Measurements from ENCODE around the gene ELP5. TPM values are rescaled to one million over a fixed set of nuclear protein-coding genes. Genes with fewer than 3 reads are reported as not detected.
A peak's percentile ranks its signal among the peaks of the same experiment; 100 is the strongest.

The ELP5 gene
- total RNA-seq, 2 donors from 2014 or later: 62.1 to 89.5 TPM

DNA sequence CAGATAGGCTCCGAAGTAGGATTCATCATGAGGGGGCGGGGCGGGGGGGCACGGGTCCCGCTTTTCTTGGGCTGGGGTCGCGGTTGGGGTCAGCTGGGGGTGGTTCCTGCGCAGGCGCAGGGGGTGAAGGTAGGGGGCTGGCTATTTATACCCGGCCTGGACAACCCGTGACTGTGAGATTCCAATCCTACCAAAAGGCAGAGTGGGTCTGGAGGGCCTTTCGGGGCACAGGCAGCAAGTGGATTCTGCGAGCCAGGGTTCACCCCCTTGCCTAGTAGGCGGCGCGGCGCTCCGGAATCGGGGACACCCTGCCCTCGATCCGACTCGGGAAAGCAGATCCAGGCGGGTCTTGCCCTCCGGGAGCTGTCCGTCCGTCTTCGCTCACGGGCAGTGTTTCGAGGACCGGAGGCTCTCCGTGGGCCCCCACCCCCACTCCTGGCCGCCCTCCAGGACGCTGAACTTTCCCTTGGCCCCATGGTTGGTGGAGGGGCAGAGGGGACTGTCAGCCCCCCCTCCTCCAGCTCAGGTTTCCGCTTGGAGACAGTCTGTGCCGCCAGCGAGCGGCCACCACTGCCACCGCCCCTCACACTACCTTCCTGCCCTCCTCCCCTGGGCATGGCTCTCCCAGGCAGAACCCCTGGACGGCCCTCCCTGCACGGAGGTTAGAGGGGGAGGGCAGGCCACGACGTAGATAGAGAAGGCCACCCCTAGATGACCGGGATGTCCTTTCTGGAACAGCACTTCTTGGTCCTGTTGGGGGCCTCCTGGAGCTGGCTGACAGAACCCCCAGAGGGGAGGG is 30.1 kb downstream of the ELP5 start:
- DNase-seq (no peak), ATAC-seq (replicated peaks in 1 of 2) (no peak)
- H3K36me3 Mint-ChIP-seq (ENCODE audit: insufficient read depth in 2 of 2): no peaks in the 10 kb centered on the region

GRCh38 chr17:7282752-7283321 is 30.8 kb downstream of the ELP5 start:
- DNase-seq: no peak
- Mint-ChIP-seq H3K27me3 (ENCODE audit: low read depth) (peaks cover 32% of the 10 kb centered on the region), H3K4me3 (peak overlapping the region; percentile 40 to 86), H3K27ac (no peak overlapping the region), H3K9me3 (no peaks in the 10 kb centered on the region), H3K36me3 (ENCODE audit: insufficient read depth in 2 of 2) (no peaks in the 10 kb centered on the region), H3K4me1 (ENCODE audit: low read depth) (peaks cover 26% of the 10 kb centered on the region)
- no peak for ATAC-seq (replicated peaks in 1 of 2)

More for the DNA sequence above, 30.1 kb downstream of the ELP5 start:
- Mint-ChIP-seq H3K4me1 (ENCODE audit: low read depth) (peaks cover 26% of the 10 kb centered on the region), H3K9me3 (no peaks in the 10 kb centered on the region), H3K27ac (no peak overlapping the region), H3K4me3 (peak overlapping the region; percentile 86 to 91), H3K27me3 (ENCODE audit: low read depth) (peaks cover 32% of the 10 kb centered on the region)

DNA sequence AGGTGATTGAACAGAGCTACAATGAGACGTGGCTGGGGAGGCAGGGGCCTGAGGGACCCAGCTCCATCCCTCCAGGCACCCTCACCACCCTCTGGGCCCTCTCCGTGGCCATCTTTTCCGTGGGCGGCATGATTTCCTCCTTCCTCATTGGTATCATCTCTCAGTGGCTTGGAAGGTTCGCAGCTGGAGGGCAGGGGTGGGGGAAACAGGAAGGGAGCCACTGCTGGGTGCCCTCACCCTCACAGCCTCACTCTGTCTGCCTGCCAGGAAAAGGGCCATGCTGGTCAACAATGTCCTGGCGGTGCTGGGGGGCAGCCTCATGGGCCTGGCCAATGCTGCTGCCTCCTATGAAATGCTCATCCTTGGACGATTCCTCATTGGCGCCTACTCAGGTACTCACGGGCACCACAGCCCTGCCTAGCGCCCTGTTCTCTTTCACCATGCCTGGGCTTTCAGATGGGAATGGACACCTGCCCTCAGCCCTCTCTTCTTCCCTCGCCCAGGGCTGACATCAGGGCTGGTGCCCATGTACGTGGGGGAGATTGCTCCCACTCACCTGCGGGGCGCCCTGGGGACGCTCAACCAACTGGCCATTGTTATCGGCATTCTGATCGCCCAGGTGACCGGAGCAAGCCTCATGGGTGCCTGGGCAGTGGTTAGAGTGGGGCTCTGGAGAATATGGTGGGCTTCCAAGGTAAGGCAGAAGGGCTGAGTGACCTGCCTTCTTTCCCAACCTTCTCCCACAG is 31.6 kb downstream of the ELP5 start:
- DNase-seq (no peak), ATAC-seq (replicated peaks in 1 of 2) (no peak)
- peaks cover 26% of the 10 kb centered on the region for H3K4me1 Mint-ChIP-seq (ENCODE audit: low read depth)
- no peaks in the 10 kb centered on the region for H3K36me3 Mint-ChIP-seq (ENCODE audit: insufficient read depth in 2 of 2)
- H3K27me3 Mint-ChIP-seq (ENCODE audit: low read depth): peaks cover 32% of the 10 kb centered on the region
- no peak overlapping the region for H3K4me3 Mint-ChIP-seq
- H3K27ac Mint-ChIP-seq: no peak overlapping the region
- H3K9me3 Mint-ChIP-seq: no peaks in the 10 kb centered on the region

- Mint-ChIP-seq H3K27me3 (ENCODE audit: low read depth) (peaks cover 30% of the 10 kb centered on the region), H3K27ac (no peak overlapping the region), H3K36me3 (ENCODE audit: insufficient read depth in 2 of 2) (no peaks in the 10 kb centered on the region), H3K4me3 (no peak overlapping the region), H3K9me3 (no peaks in the 10 kb centered on the region), H3K4me1 (ENCODE audit: low read depth) (peaks cover 26% of the 10 kb centered on the region)
- no peak for ATAC-seq (replicated peaks in 1 of 2)
- no peak for DNase-seq
These were observed 32.9 kb downstream of the ELP5 start for GRCh38 chr17:7284911-7285310.

- Mint-ChIP-seq H3K4me3 (no peak overlapping the region), H3K27me3 (ENCODE audit: low read depth) (peaks cover 22% of the 10 kb centered on the region), H3K27ac (no peak overlapping the region), H3K4me1 (ENCODE audit: low read depth) (peaks cover 19% of the 10 kb centered on the region), H3K9me3 (no peaks in the 10 kb centered on the region), H3K36me3 (ENCODE audit: insufficient read depth in 2 of 2) (no peaks in the 10 kb centered on the region)
- no peak for DNase-seq
- no peak for ATAC-seq (replicated peaks in 1 of 2)
These were observed 33.7 kb downstream of the ELP5 start for GRCh38 chr17:7285679-7286078.

DNA sequence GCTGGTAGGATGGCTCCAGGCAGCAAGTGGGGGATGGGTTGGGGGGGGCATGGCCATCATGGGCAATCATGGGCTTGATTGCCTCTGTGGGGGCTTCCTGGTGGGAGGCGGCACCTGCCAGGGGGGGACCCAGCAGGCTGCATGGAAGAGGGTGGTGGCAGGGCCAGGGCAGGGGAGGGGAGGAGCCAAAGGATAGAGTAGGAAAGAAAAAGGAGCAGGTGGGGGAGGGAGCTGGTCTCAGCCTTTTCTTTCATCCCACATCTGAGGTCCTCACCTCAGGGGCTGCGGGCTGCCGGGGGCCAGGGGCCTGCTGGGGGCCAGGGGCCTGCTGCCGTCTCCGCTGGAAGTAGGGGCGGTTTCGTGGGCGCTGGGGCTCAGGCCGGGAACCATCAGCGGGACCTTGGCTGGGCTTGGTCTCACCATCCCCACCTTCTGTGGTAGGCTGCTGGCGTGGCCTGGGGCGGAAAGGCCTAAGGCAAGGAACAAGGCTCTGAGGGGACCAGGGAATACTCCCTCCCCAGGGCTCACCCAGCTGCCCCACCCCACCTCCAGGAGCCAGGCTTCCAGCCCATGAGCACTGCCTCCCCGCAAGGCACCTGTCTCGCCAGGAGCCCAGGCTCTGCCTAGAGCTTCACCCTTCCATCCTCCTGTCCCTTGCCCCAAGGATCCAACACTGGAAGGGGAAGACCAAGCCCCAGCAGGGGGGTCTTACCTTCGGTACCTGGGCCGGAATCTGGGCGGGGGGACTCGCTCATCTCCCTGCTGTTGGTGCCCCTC is 37.4 kb downstream of the ELP5 start:
- peaks cover 9% of the 10 kb centered on the region for H3K27me3 Mint-ChIP-seq (ENCODE audit: low read depth)
- no peaks in the 10 kb centered on the region for H3K9me3 Mint-ChIP-seq
- no peak overlapping the region for H3K4me3 Mint-ChIP-seq
- no peak for DNase-seq
- ATAC-seq (replicated peaks in 1 of 2): no peak
- H3K4me1 Mint-ChIP-seq (ENCODE audit: low read depth): no peaks in the 10 kb centered on the region
- H3K27ac Mint-ChIP-seq: no peak overlapping the region
- H3K36me3 Mint-ChIP-seq (ENCODE audit: insufficient read depth in 2 of 2): no peaks in the 10 kb centered on the region

DNA sequence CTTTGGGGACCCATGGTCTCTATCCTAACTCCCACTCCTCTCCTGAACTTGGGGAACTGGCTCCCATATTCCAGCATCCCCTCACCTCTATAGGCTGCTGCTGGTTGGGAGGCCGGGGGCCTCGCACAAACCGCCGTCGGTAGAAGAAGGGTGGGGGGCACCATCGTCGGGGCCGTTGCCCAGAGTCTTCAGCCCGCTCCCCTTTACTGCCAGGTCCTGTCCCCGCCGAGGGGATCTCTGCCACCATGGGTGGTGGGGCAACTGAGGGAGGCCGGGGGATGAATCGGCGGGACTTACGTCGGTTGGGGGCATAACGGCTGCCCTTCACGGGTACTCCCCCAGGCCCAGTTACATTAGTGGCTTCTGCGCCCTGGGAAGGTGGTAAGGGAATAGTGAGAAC is 38.2 kb downstream of the ELP5 start:
- Mint-ChIP-seq H3K9me3 (no peaks in the 10 kb centered on the region), H3K27me3 (ENCODE audit: low read depth) (peaks cover 13% of the 10 kb centered on the region), H3K36me3 (ENCODE audit: insufficient read depth in 2 of 2) (no peaks in the 10 kb centered on the region), H3K4me3 (no peak overlapping the region), H3K4me1 (ENCODE audit: low read depth) (peaks cover 4% of the 10 kb centered on the region), H3K27ac (no peak overlapping the region)
- DNase-seq (no peak), ATAC-seq (replicated peaks in 1 of 2) (no peak)

DNA sequence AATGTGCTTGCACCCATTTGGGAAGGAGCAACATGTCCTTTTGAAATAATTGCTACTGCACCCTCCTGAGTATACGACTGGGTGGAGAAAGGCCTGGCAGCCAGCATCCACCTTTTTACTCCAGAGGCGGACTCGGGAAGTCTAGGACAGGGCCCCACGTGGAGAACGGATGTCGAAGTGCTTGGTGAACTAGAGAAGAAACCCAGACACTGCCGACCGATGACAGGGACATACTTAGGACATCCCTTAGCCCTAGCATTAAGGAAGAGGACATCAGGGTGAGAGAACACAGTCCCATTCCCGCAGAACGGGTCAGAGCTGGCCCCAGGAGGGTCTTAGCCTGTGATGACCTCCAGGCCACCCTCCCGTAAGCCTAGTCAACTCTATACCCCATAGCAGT is 38.7 kb downstream of the ELP5 start:
- Mint-ChIP-seq H3K4me1 (ENCODE audit: low read depth) (peaks cover 10% of the 10 kb centered on the region), H3K9me3 (no peaks in the 10 kb centered on the region), H3K4me3 (no peak overlapping the region), H3K27me3 (ENCODE audit: low read depth) (peaks cover 18% of the 10 kb centered on the region), H3K27ac (no peak overlapping the region), H3K36me3 (ENCODE audit: insufficient read depth in 2 of 2) (no peaks in the 10 kb centered on the region)
- DNase-seq (no peak), ATAC-seq (replicated peaks in 1 of 2) (no peak)

- Mint-ChIP-seq H3K36me3 (ENCODE audit: insufficient read depth in 2 of 2) (no peaks in the 10 kb centered on the region), H3K4me1 (ENCODE audit: low read depth) (peaks cover 21% of the 10 kb centered on the region), H3K27me3 (ENCODE audit: low read depth) (peaks cover 23% of the 10 kb centered on the region), H3K9me3 (no peaks in the 10 kb centered on the region), H3K4me3 (no peak overlapping the region), H3K27ac (no peak overlapping the region)
- DNase-seq: no peak
- no peak for ATAC-seq (replicated peaks in 1 of 2)
These were observed 40.2 kb downstream of the ELP5 start for GRCh38 chr17:7292194-7292593.

DNA sequence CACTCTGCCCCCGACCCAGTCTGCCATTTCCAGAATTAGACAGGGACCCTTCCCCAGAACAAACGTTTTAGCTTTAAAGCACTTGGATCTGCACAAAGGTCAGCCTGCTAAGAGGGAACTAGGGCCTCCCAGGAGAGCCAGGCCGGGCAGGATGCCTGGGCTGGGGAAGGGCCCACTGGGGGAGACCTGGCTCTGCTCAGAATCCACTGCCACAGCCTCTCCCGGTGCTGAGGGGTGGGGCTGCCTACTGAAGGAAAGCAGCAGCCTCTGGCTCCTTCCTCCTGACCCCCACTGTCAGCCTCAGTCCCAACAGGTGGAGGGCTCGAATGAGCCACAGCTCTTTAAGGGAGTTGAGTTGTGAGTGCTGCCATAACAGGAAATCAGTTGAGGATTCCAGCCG is 40.7 kb downstream of the ELP5 start:
- H3K27me3 Mint-ChIP-seq (ENCODE audit: low read depth): peaks cover 23% of the 10 kb centered on the region
- ATAC-seq (replicated peaks in 1 of 2) (no peak), DNase-seq (no peak)
- H3K4me3 Mint-ChIP-seq: peak overlapping the region in 1 of 2 donors; percentile 67
- peaks cover 21% of the 10 kb centered on the region for H3K4me1 Mint-ChIP-seq (ENCODE audit: low read depth)
- H3K36me3 Mint-ChIP-seq (ENCODE audit: insufficient read depth in 2 of 2): no peaks in the 10 kb centered on the region
- H3K27ac Mint-ChIP-seq: no peak overlapping the region
- no peaks in the 10 kb centered on the region for H3K9me3 Mint-ChIP-seq

DNA sequence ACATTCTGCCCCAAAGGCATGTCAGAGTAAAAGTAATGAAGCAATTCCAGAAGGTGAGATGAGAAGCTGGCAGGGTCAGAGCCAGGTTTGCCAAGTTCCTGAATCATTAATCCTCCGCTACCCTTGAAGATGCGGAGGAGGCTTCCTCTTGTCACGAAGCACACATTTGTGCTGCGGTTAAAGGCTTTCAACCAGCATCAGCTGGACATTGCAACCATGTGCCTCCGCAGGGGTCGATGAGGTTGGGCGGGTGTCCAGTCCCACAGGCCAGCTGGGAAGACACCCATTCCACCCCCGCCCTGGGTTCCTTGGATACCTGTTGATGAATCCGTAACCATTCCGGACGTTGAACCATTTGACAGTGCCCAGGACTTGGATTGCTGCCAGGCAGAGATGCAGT is 41.1 kb downstream of the ELP5 start:
- Mint-ChIP-seq H3K9me3 (no peaks in the 10 kb centered on the region), H3K4me3 (peak overlapping the region; percentile 62 to 67), H3K27ac (no peak overlapping the region), H3K36me3 (ENCODE audit: insufficient read depth in 2 of 2) (no peaks in the 10 kb centered on the region), H3K27me3 (ENCODE audit: low read depth) (peaks cover 23% of the 10 kb centered on the region), H3K4me1 (ENCODE audit: low read depth) (peaks cover 21% of the 10 kb centered on the region)
- DNase-seq (no peak), ATAC-seq (replicated peaks in 1 of 2) (no peak)

DNA sequence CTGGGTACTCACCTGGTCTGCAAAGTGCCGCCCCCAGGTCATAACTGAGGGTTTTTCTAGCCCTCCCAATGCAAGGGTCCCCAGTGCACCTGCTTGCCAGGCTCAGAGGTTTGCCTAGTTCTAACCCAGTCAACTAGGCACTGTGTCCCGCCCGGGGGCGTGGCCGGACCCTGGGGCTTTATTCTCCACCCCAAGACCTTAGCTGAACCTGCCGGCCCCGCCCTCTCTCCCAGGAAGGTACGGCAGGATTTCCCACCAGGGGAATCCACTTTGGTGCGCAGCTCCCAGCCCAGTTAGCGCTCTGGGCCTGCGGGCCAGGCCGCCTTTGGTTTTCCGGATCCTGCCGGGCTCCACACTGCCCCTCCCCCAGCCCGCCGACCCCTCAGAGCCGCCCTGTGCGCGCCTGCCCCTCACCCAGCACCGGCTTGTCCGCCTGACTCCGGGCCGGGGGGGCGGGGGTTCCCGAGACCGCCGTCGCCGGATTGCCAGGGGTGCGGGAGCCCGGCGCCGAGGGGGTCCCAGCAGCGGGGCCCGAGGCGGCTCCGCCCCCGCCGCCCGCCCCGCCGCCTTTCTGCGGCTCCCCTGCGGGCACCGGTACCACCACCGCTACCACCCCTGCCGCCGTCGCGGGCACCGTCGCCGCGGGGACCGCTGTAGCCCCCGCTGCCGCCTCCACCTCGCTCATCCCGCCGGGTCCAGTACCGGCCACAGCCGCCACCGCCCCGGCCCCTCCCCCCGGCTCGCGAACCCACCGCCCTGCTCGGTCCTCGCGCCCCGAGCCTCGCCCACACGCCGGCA is 42.0 kb downstream of the ELP5 start:
- Mint-ChIP-seq H3K9me3 (no peaks in the 10 kb centered on the region), H3K27me3 (ENCODE audit: low read depth) (peaks cover 23% of the 10 kb centered on the region), H3K27ac (no peak overlapping the region), H3K36me3 (ENCODE audit: insufficient read depth in 2 of 2) (no peaks in the 10 kb centered on the region), H3K4me1 (ENCODE audit: low read depth) (peaks cover 21% of the 10 kb centered on the region), H3K4me3 (peak overlapping the region; percentile 62 to 93)
- DNase-seq (peak in 1 of 2 donors; percentile 35), ATAC-seq (replicated peaks in 1 of 2) (no peak)
